Type B pancreatic cell (in vitro differentiated cells): ENCODE results near the gene ASPN. TPM values are rescaled to one million over a fixed set of nuclear protein-coding genes. Genes with fewer than 3 reads are reported as not detected.

Experiments used
- DNase-seq: peaks from one replicate; pipeline ENCODE4 v3.0.0; 2021; ENCODE audit warnings: mixed read lengths; ENCODE audit not compliant: unreplicated experiment; ENCODE audit errors: extremely low spot score
- H3K27ac Mint-ChIP-seq: 2 replicates; pipeline ENCODE4 v1.8.0; 2021; ENCODE audit warnings: mild to moderate bottlenecking, mixed read lengths
- H3K27me3 Mint-ChIP-seq: 2 replicates; pipeline ENCODE4 v1.8.0; 2021; ENCODE audit warnings: mixed read lengths
- H3K36me3 Mint-ChIP-seq: 2 replicates; pipeline ENCODE4 v1.8.0; 2021; ENCODE audit warnings: mixed read lengths
- H3K4me1 Mint-ChIP-seq: one replicate; pipeline ENCODE4 v1.8.0; 2021; ENCODE audit warnings: mixed read lengths; ENCODE audit not compliant: unreplicated experiment
- H3K4me3 Mint-ChIP-seq: 2 replicates; pipeline ENCODE4 v1.8.0; 2021; ENCODE audit warnings: mild to moderate bottlenecking, mixed read lengths
- H3K9me3 Mint-ChIP-seq: 2 replicates; pipeline ENCODE4 v1.8.0; 2021; ENCODE audit warnings: mixed read lengths
- total RNA-seq: library from RNA; stranded (reverse); gene quantifications from 2 replicates; pipeline ENCODE4 v1.2.1, GENCODE V29; 2021; ENCODE audit warnings: low replicate concordance
- TF ChIP-seq, protein P1 (sequence below): fragments of 200-600 bp; sonication (generic); conservative IDR thresholded peaks from 2 replicates; pipeline ENCODE4 v1.5.0; 2021; ENCODE audit warnings: antibody characterized with exemption, mild to moderate bottlenecking

ASPN gene
- total RNA-seq, 1 donor from 2014 or later, result 1.3 TPM

- H3K27ac Mint-ChIP-seq, result no peak overlapping the region
- H3K36me3 Mint-ChIP-seq, result peaks cover 3% of the 10 kb centered on the region
- H3K9me3 Mint-ChIP-seq, result no peaks in the 10 kb centered on the region
- no peaks in the 10 kb centered on the region for H3K27me3 Mint-ChIP-seq
- no peak for DNase-seq
- H3K4me1 Mint-ChIP-seq, result no peaks in the 10 kb centered on the region
- no peak overlapping the region for H3K4me3 Mint-ChIP-seq
- TF ChIP-seq, protein P1, sequence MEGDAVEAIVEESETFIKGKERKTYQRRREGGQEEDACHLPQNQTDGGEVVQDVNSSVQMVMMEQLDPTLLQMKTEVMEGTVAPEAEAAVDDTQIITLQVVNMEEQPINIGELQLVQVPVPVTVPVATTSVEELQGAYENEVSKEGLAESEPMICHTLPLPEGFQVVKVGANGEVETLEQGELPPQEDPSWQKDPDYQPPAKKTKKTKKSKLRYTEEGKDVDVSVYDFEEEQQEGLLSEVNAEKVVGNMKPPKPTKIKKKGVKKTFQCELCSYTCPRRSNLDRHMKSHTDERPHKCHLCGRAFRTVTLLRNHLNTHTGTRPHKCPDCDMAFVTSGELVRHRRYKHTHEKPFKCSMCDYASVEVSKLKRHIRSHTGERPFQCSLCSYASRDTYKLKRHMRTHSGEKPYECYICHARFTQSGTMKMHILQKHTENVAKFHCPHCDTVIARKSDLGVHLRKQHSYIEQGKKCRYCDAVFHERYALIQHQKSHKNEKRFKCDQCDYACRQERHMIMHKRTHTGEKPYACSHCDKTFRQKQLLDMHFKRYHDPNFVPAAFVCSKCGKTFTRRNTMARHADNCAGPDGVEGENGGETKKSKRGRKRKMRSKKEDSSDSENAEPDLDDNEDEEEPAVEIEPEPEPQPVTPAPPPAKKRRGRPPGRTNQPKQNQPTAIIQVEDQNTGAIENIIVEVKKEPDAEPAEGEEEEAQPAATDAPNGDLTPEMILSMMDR, result no peak
Observed at GRCh38 chr9:92499701-92500100, 17.4 kb upstream of the ASPN start.

DNA sequence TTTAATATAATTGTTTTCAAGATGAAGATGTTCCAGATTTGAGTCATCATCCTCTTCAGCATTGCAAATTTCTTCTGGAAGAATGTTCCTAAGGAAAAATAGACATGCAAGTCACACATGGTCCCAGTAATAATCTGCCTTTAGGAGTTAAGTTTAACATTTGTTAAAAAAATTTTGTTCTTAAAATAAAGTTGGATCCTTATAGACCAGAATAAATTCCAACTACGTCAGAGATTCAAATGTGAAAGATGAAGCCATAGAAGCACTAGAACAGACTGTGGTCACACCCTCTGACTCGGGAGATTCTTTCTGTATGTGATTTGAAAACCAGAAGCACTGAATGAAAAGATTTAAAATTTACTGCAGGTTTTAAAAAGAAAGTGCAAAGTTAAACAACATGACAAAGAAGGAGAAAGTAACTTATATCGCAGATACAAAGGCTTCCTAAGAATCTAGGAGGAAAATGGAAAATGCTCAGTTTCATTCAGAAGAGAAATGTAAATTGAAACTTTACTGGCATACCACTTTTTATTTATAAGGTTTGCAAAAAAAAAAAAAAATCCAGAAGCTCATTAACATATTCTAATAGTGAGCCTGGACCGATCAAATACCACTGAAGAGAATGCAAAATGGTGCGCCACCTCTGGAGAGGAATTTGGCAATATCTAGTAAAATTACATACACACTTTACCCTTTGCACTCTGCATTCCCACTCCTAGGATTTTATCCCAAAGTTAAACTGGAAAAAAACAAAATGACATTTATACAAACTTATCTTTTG, 14.3 kb upstream of the ASPN start:
- DNase-seq, result no peak
- Mint-ChIP-seq H3K9me3 (no peaks in the 10 kb centered on the region), H3K4me3 (no peak overlapping the region), H3K36me3 (peaks cover 3% of the 10 kb centered on the region), H3K27me3 (no peaks in the 10 kb centered on the region), H3K27ac (no peak overlapping the region), H3K4me1 (no peaks in the 10 kb centered on the region)
- TF ChIP-seq, protein P1, result no peak

- Mint-ChIP-seq H3K9me3 (no peaks in the 10 kb centered on the region), H3K4me1 (no peaks in the 10 kb centered on the region), H3K27ac (no peak overlapping the region), H3K36me3 (peaks cover 3% of the 10 kb centered on the region), H3K4me3 (no peak overlapping the region), H3K27me3 (no peaks in the 10 kb centered on the region)
- DNase-seq, result no peak
- TF ChIP-seq, protein P1, result no peak
Observed at GRCh38 chr9:92494856-92495255, 12.6 kb upstream of the ASPN start.

DNA sequence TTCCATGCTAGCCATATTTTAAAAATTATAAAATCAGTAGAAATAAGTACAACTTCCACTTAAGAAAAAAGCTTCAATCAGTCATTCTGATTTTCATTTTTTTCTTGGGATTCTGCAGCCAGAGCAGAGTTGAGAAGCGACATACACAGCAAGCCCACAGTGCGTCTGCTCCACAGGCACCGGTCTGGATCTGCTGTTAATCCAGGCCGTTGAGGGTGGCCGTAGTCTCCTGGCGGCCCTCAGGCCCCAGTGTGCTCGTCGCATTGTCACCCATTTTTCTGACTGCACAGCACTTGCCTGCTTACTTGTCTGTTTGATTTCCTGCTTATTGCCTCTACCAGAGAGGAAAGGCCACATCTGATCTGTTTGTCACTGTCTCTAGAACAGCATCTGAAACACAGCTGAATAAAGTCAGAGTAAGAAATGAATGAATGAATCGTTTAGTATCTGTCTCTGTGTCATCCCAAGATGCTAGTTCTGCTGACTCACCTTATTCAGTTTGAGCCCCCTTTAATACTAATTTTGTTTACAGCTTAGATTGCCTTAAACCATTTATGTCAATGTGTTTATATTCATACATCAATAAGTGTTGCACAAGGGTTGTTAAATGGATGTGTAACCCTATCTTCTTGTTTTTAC, 11.6 kb upstream of the ASPN start:
- no peaks in the 10 kb centered on the region for H3K9me3 Mint-ChIP-seq
- no peaks in the 10 kb centered on the region for H3K27me3 Mint-ChIP-seq
- H3K4me3 Mint-ChIP-seq, result no peak overlapping the region
- DNase-seq, result no peak
- peaks cover 3% of the 10 kb centered on the region for H3K36me3 Mint-ChIP-seq
- H3K27ac Mint-ChIP-seq, result no peak overlapping the region
- TF ChIP-seq, protein P1, result no peak
- no peaks in the 10 kb centered on the region for H3K4me1 Mint-ChIP-seq

DNA sequence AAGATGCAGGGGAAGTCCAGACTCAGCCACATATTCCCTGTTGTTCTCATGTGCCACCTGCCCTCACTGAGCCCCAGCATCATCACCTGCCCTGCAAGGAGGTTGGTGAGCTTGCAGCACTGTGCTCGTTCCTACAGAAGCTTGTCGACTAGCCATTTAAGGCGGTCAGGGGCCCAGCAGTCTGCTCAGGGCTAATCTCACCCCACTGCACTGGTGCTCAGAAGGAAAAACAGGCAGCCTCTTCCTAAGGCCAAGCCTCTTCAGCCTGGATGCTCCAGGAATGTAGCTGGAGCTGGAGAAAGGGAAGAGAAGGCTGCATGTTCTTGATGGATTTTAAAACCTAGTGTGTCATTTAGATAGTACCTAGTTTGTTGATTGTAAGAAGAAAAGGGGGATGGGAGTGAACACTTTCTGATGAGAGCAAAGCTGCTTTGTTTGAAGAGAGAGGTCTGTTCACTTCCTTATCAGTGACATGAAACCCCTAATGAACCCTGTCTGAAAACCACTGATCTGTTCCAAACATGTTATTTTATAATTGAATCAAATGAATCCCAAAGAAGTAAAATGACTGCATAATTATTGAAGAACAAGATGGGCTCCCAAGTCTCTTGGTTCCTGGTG, 10.6 kb upstream of the ASPN start:
- H3K27ac Mint-ChIP-seq, result no peak overlapping the region
- no peaks in the 10 kb centered on the region for H3K4me1 Mint-ChIP-seq

More for the DNA sequence above, 10.6 kb upstream of the ASPN start:
- Mint-ChIP-seq H3K36me3 (peaks cover 2% of the 10 kb centered on the region), H3K27me3 (no peaks in the 10 kb centered on the region), H3K9me3 (no peaks in the 10 kb centered on the region), H3K4me3 (no peak overlapping the region)
- TF ChIP-seq, protein P1, result no peak
- DNase-seq, result no peak
